ENCODE data around the gene MUC21. TPM values are rescaled to one million over a fixed set of nuclear protein-coding genes. Genes with fewer than 3 reads are reported as not detected.

Gene MUC21
- total RNA-seq, 4 donors from 2014 or later = not detected

DNA sequence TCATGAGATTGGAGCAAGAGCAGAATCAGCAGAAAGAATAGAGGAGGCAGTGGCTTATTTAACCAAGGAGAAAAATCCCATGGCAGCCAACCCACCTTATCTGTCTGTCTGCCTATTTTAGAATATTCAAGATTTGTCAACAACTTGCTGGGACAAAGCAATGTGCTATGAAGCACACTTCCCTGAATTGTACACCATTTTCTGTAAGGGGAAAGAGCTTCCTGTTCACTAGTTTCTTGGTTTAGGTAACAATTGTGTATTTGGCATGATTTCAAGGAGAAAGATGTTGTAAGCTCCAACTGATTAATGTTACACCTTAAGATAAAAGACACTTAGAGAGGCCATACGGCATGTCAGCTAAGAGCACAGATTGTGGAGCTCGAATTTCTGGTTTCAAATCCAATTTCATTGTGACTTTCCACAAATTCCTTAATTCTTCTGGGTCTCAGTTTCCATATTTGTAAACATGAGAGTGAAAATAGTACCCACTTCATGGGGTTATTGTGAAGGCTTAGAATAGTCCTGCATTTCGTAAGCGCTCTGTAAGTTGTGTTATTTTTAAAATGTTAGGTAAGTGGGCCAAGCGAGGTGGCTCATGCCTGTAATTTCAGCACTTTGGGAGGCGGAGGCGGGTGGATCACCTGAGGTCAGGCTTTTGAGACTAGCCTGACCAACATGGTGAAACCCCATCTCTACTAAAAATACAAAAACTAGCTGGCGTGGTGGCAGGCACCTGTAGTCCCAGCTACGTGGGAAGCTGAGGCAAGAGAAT is 21.9 kb downstream of the MUC21 start:
- no peaks in the 10 kb centered on the region for H3K4me1 ChIP-seq
- intact Hi-C loops (cut with DNase I) = no loop called here
- 79 to 90% methylated on average over 9 of the region's 9 CpGs for WGBS, 2 donors

GRCh38 chr6:31007694-31008093 is 24.2 kb downstream of the MUC21 start:
- H3K27me3 ChIP-seq = no peaks in the 10 kb centered on the region
- WGBS, 2 donors = 45 to 54% methylated on average over 8 of the region's 8 CpGs
- intact Hi-C loops (cut with DNase I) = no loop called here
- DNase-seq = no peak
- no peak overlapping the region for H3K4me3 ChIP-seq (replicated peaks in 1 of 3)
- no peaks in the 10 kb centered on the region for H3K4me1 ChIP-seq
- H3K27ac ChIP-seq = no peak overlapping the region
- no peak for TF ChIP-seq CTCF (IDR thresholded peaks at IDR 0.05)
- TF ChIP-seq POLR2A (IDR thresholded peaks at IDR 0.05) = no peak
- no peaks in the 10 kb centered on the region for H3K36me3 ChIP-seq
- no peaks in the 10 kb centered on the region for H3K9me3 ChIP-seq

More for the DNA sequence above, 21.9 kb downstream of the MUC21 start:
- Histone ChIP-seq H3K27ac (no peak overlapping the region), H3K4me3 (replicated peaks in 1 of 3) (no peak overlapping the region), H3K36me3 (no peaks in the 10 kb centered on the region), H3K9me3 (no peaks in the 10 kb centered on the region), H3K27me3 (no peaks in the 10 kb centered on the region)
- no peak for TF ChIP-seq POLR2A (IDR thresholded peaks at IDR 0.05)
- TF ChIP-seq CTCF (IDR thresholded peaks at IDR 0.05) = no peak
- no peak for DNase-seq

DNA sequence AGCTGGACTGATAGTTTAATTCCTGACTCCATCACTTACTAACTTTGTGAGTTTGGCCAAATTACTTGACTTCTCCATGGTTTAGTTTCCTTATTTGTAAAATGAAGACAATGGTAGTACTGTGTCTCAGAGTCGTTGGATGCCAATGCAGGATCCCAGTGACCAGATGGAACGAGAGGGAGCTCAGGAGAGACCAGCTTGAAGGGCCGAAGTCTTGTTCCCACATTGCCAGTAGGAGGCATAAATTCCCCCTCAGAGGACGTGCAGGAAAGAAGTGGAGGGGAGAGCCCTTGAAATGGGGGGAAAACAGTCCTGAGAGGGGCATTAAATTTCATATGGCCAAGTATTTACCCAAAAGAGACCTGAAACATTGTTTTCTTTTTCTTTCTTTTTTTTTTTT is 24.6 kb downstream of the MUC21 start:
- H3K4me1 ChIP-seq = no peaks in the 10 kb centered on the region
- H3K36me3 ChIP-seq = no peaks in the 10 kb centered on the region
- intact Hi-C loops (cut with DNase I) = no loop called here
- no peak overlapping the region for H3K27ac ChIP-seq
- DNase-seq = no peak
- 56 to 64% methylated on average over 4 of the region's 4 CpGs for WGBS, 2 donors
- no peak for TF ChIP-seq POLR2A (IDR thresholded peaks at IDR 0.05)
- TF ChIP-seq CTCF (IDR thresholded peaks at IDR 0.05) = no peak
- no peaks in the 10 kb centered on the region for H3K27me3 ChIP-seq
- H3K4me3 ChIP-seq (replicated peaks in 1 of 3) = no peak overlapping the region
- no peaks in the 10 kb centered on the region for H3K9me3 ChIP-seq

DNA sequence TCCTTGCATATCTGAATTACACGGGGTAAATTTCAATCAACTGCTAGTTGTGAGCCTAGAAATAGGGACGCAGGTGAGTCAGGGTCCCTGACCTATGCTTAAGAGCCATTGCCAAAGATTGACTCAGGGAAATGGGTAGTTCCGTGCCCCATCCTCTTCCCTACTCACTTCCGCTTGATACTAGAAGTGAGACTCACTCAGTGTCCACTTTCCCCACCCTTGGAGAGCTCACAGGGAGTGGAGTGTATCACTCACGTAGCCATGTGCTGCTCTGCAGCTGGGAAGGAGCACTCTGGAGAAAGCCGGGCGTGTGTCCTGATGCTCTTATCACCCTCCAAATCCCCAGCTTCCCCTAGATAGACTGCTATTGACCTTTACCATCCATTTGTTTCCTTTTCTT is 26.2 kb downstream of the MUC21 start:
- no peaks in the 10 kb centered on the region for H3K27me3 ChIP-seq
- no peak for DNase-seq
- intact Hi-C loops (cut with DNase I) = no loop called here
- no peaks in the 10 kb centered on the region for H3K36me3 ChIP-seq
- WGBS, 2 donors = 82% methylated on average over 7 of the region's 7 CpGs
- no peak overlapping the region for H3K27ac ChIP-seq
- TF ChIP-seq CTCF (IDR thresholded peaks at IDR 0.05) = no peak
- no peak for TF ChIP-seq POLR2A (IDR thresholded peaks at IDR 0.05)
- no peak overlapping the region for H3K4me3 ChIP-seq (replicated peaks in 1 of 3)
- H3K9me3 ChIP-seq = no peaks in the 10 kb centered on the region
- H3K4me1 ChIP-seq = no peaks in the 10 kb centered on the region

DNA sequence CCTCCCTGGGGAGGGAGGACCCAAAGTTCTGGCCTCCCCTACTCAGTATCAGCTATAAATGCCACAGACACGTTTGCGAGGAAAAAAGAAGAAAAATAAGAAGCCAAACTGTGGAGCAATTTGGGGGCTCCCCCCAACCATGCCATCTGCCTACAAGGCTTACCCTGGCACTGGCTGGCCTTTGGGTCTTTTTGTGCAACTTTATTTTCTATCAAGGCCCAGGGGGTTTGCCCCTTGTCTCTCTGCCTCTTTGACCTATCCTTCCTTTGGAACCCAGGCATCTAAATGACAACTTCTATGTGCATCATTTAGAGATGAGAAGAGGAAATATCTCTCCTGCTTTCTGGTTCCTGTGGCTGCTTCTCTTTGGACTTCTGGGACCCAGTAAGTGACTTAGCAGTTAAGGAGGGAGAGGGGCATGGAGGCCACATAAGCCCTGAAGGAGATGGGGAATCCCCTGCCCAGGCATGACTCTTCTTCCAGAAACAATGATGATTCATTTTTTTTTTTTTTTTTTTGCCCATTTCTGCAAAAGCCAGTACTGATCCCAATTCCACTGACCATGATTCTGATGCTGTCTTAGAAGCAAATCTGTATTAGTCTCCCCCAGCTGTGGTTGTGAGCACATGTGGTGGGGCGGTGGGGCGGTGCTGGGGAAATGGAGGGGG is 27.0 kb downstream of the MUC21 start, which contains the start of gene MUC22:
Gene MUC22 (plus strand): TSS at position 82 of the 668 bp plus-strand sequence. CDS start 233 bp downstream, at position 315.
- WGBS, 2 donors = 82 to 88% methylated on average over 4 of the region's 4 CpGs

More for the DNA sequence above, 27.0 kb downstream of the MUC21 start, which contains the start of gene MUC22:
- H3K27ac ChIP-seq = no peak within 1 kb of the TSS
- no peak for TF ChIP-seq CTCF (IDR thresholded peaks at IDR 0.05)
- TF ChIP-seq POLR2A (IDR thresholded peaks at IDR 0.05) = no peak
- H3K9me3 ChIP-seq = no peaks in the 10 kb centered on the region
- DNase-seq = no peak
- no peak within 1 kb of the TSS for H3K4me3 ChIP-seq (replicated peaks in 1 of 3)
- H3K4me1 ChIP-seq = no peaks in the 10 kb centered on the region
- no peaks in the 10 kb centered on the region for H3K36me3 ChIP-seq
- intact Hi-C loops (cut with DNase I) = no loop called here
- H3K27me3 ChIP-seq = no peaks in the 10 kb centered on the region

All from thyroid gland (tissue), 4 donors.